Measurements from ENCODE around the gene SERINC3.

The SERINC3 gene

DNA sequence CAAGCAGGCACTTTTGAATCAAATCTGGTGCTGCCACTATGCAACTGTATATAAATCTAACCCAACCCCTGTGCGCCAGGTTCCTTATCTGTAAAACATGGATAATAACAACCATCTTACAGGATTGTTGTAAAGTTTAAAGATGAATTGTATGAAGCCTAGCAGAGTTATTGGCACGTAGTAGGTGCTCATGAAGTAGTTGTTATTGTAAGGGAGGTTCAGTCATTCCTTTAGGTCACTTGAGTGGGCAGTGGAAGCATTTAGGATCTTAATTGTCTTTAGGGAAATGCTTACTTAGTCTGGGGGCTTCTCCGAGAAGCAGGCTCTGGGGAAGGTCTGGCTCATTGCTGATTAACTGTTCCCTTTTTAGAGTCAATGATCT is 30.7 kb upstream of the SERINC3 start:
- Histone ChIP-seq H3K9me3 (replicated peaks; ENCODE audit: insufficient read depth, low read length) (no peaks in the 10 kb centered on the region), H3K79me2 (ENCODE audit: low read length) (no peaks in the 10 kb centered on the region), H3K9me2 (replicated peaks; ENCODE audit: insufficient read depth, low read length) (no peaks in the 10 kb centered on the region), H3K4me3 (ENCODE audit: low read length) (no peak overlapping the region), H3K4me2 (ENCODE audit: low read depth, low read length) (no peak overlapping the region), H2AFZ (ENCODE audit: low read length) (no peak overlapping the region), H3K9ac (ENCODE audit: low read length) (no peak overlapping the region), H4K20me1 (ENCODE audit: insufficient read depth, low read length) (no peaks in the 10 kb centered on the region), H3F3A (ENCODE audit: insufficient read depth, low read length) (no peaks in the 10 kb centered on the region), H3K36me3 (replicated peaks; ENCODE audit: insufficient read depth, low read length) (no peaks in the 10 kb centered on the region), H3K27me3 (replicated peaks; ENCODE audit: insufficient read depth, low read length) (no peaks in the 10 kb centered on the region), H3K27ac (ENCODE audit: low read length) (no peak overlapping the region), H3K4me1 (ENCODE audit: low read length) (0 out of 2 replicates have a peak, but pooled peaks cover 7% of the 10 kb centered on the region)
- TF ChIP-seq EZH2 (optimal IDR thresholded peaks at IDR 0.05; ENCODE audit: low read depth, low read length) (no peak), EZH2phosphoT487 (IDR thresholded peaks at IDR 0.05; ENCODE audit: low read length) (no peak), CTCF (IDR thresholded peaks at IDR 0.05; ENCODE audit: low read length) (no peak)
- no peak for DNase-seq

- DNase-seq: no peak
- Histone ChIP-seq H3K9me2 (replicated peaks; ENCODE audit: insufficient read depth, low read length) (no peaks in the 10 kb centered on the region), H3K4me2 (ENCODE audit: low read depth, low read length) (no peak overlapping the region), H4K20me1 (ENCODE audit: insufficient read depth, low read length) (no peaks in the 10 kb centered on the region), H3K27me3 (replicated peaks; ENCODE audit: insufficient read depth, low read length) (no peaks in the 10 kb centered on the region), H3K27ac (ENCODE audit: low read length) (no peak overlapping the region), H3K4me3 (ENCODE audit: low read length) (no peak overlapping the region), H3K36me3 (replicated peaks; ENCODE audit: insufficient read depth, low read length) (no peaks in the 10 kb centered on the region), H3K79me2 (ENCODE audit: low read length) (no peaks in the 10 kb centered on the region), H2AFZ (ENCODE audit: low read length) (no peak overlapping the region), H3F3A (ENCODE audit: insufficient read depth, low read length) (no peaks in the 10 kb centered on the region), H3K9ac (ENCODE audit: low read length) (no peak overlapping the region), H3K4me1 (ENCODE audit: low read length) (0 out of 2 replicates have a peak, but pooled peaks cover 7% of the 10 kb centered on the region), H3K9me3 (replicated peaks; ENCODE audit: insufficient read depth, low read length) (no peaks in the 10 kb centered on the region)
- TF ChIP-seq EZH2 (optimal IDR thresholded peaks at IDR 0.05; ENCODE audit: low read depth, low read length): no peak
- no peak for TF ChIP-seq CTCF (IDR thresholded peaks at IDR 0.05; ENCODE audit: low read length)
- TF ChIP-seq EZH2phosphoT487 (IDR thresholded peaks at IDR 0.05; ENCODE audit: low read length): no peak
These were observed 30.2 kb upstream of the SERINC3 start for GRCh38 chr20:44552050-44552449.

DNA sequence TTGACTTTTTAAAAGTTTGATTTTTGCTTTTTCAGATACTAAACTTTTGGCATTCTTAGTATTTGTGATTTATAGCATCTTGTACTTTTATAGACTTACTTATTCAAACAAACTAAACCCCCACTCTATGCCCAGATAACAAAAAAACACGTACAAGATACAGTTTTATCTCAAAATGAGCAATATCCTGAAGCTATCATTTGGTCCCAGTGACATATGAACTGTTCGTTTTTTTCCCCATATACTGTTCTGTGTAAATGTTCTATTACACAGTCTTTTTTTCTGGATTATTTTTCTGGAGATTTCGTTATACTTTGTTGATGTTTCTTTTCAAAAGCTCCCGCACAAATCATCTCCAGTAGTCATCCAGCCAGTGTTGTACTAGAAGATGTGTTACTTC is 27.3 kb upstream of the SERINC3 start:
- H3K9me2 ChIP-seq (replicated peaks; ENCODE audit: insufficient read depth, low read length): no peaks in the 10 kb centered on the region
- TF ChIP-seq CTCF (IDR thresholded peaks at IDR 0.05; ENCODE audit: low read length) (no peak), EZH2 (optimal IDR thresholded peaks at IDR 0.05; ENCODE audit: low read depth, low read length) (no peak)
- no peak overlapping the region for H2AFZ ChIP-seq (ENCODE audit: low read length)
- peaks cover 7% of the 10 kb centered on the region; the same call in 1 of the 2 replicates for H3K4me1 ChIP-seq (ENCODE audit: low read length)
- H3K9ac ChIP-seq (ENCODE audit: low read length): no peak overlapping the region
- no peaks in the 10 kb centered on the region for H4K20me1 ChIP-seq (ENCODE audit: insufficient read depth, low read length)
- no peaks in the 10 kb centered on the region for H3K27me3 ChIP-seq (replicated peaks; ENCODE audit: insufficient read depth, low read length)
- no peaks in the 10 kb centered on the region for H3K79me2 ChIP-seq (ENCODE audit: low read length)
- H3F3A ChIP-seq (ENCODE audit: insufficient read depth, low read length): no peaks in the 10 kb centered on the region
- no peak overlapping the region for H3K4me2 ChIP-seq (ENCODE audit: low read depth, low read length)
- no peak for DNase-seq
- no peak overlapping the region for H3K27ac ChIP-seq (ENCODE audit: low read length)
- no peak overlapping the region for H3K4me3 ChIP-seq (ENCODE audit: low read length)
- no peaks in the 10 kb centered on the region for H3K36me3 ChIP-seq (replicated peaks; ENCODE audit: insufficient read depth, low read length)
- H3K9me3 ChIP-seq (replicated peaks; ENCODE audit: insufficient read depth, low read length): no peaks in the 10 kb centered on the region

Measured in MM.1S (cell line).